Measurements from ENCODE around the gene LCLAT1. TPM values are rescaled to one million over a fixed set of nuclear protein-coding genes. Genes with fewer than 3 reads are reported as not detected.

LCLAT1 gene
- total and polyA plus RNA-seq, 8 donors = 2.0 to 15.0 (median 9.8) TPM

- FAIRE-seq (no peak), ATAC-seq (no peak), DNase-seq (no peak)
- Histone ChIP-seq H3K36me3 (no peaks in the 10 kb centered on the region), H3K9me3 (no peaks in the 10 kb centered on the region), H3K4me3 (no peak overlapping the region), H3K4me1 (no peaks in the 10 kb centered on the region), H3K27me3 (no peaks in the 10 kb centered on the region), H3K27ac (no peak overlapping the region)
- 89 to 98% methylated on average over 1 of the region's 1 CpG for WGBS, 2 donors
- TF ChIP-seq CTCF (IDR thresholded peaks at IDR 0.05) = no peak
- intact Hi-C loops (cut with DNase I) = no loop called here
Measured at GRCh38 chr2:30620102-30620501, 173.1 kb downstream of the LCLAT1 start.

GRCh38 chr2:30621836-30622235, 174.8 kb downstream of the LCLAT1 start:
- no peak overlapping the region for H3K27ac ChIP-seq
- no peaks in the 10 kb centered on the region for H3K9me3 ChIP-seq
- no peak overlapping the region for H3K4me3 ChIP-seq
- ATAC-seq (no peak), FAIRE-seq (no peak), DNase-seq (no peak)
- WGBS, 2 donors = 97 to 100% methylated on average over 5 of the region's 5 CpGs
- intact Hi-C loops (cut with DNase I) = no loop called here
- H3K27me3 ChIP-seq = no peaks in the 10 kb centered on the region
- no peaks in the 10 kb centered on the region for H3K36me3 ChIP-seq
- TF ChIP-seq CTCF (IDR thresholded peaks at IDR 0.05) = no peak
- no peaks in the 10 kb centered on the region for H3K4me1 ChIP-seq

GRCh38 chr2:30622452-30622851, 175.4 kb downstream of the LCLAT1 start:
- DNase-seq (no peak), ATAC-seq (peak in 1 of 4 donors; percentile 23), FAIRE-seq (no peak)
- Histone ChIP-seq H3K4me1 (no peaks in the 10 kb centered on the region), H3K27ac (no peak overlapping the region), H3K36me3 (no peaks in the 10 kb centered on the region), H3K27me3 (no peaks in the 10 kb centered on the region), H3K4me3 (no peak overlapping the region), H3K9me3 (no peaks in the 10 kb centered on the region)
- no peak for TF ChIP-seq CTCF (IDR thresholded peaks at IDR 0.05)
- intact Hi-C loops (cut with DNase I) = no loop called here
- WGBS, 2 donors = 96 to 98% methylated on average over 4 of the region's 4 CpGs

- intact Hi-C loops (cut with DNase I) = no loop called here
- ATAC-seq (no peak), DNase-seq (no peak), FAIRE-seq (no peak)
- no peaks in the 10 kb centered on the region for H3K36me3 ChIP-seq
- no peaks in the 10 kb centered on the region for H3K4me1 ChIP-seq
- no peak overlapping the region for H3K4me3 ChIP-seq
- TF ChIP-seq CTCF (IDR thresholded peaks at IDR 0.05) = no peak
- no peaks in the 10 kb centered on the region for H3K27me3 ChIP-seq
- H3K9me3 ChIP-seq = no peaks in the 10 kb centered on the region
- no peak overlapping the region for H3K27ac ChIP-seq
Measured at GRCh38 chr2:30625276-30625675, 178.2 kb downstream of the LCLAT1 start.

GRCh38 chr2:30625701-30626100, 178.7 kb downstream of the LCLAT1 start:
- 77 to 81% methylated on average over 3 of the region's 3 CpGs for WGBS, 2 donors
- FAIRE-seq (no peak), ATAC-seq (no peak), DNase-seq (no peak)
- Histone ChIP-seq H3K9me3 (no peaks in the 10 kb centered on the region), H3K27ac (no peak overlapping the region), H3K36me3 (no peaks in the 10 kb centered on the region), H3K4me1 (no peaks in the 10 kb centered on the region), H3K27me3 (no peaks in the 10 kb centered on the region), H3K4me3 (no peak overlapping the region)
- no peak for TF ChIP-seq CTCF (IDR thresholded peaks at IDR 0.05)
- intact Hi-C loops (cut with DNase I) = no loop called here

All from pancreas (tissue), 10 donors.